GM12878 (cell line): ENCODE results near the gene FBXL12. TPM values are rescaled to one million over a fixed set of nuclear protein-coding genes. Genes with fewer than 3 reads are reported as not detected.

ENCODE experiments used
- FOXK2 ChIP-seq: fragments of 450-650 bp; IDR thresholded peaks from 2 replicates; pipeline ENCODE4 v1.6.1; 2017; ENCODE audit warnings: mild to moderate bottlenecking, moderate library complexity
- GATAD2B ChIP-seq: fragments of 450-650 bp; conservative IDR thresholded peaks from 2 replicates; pipeline ENCODE4 v1.6.1; 2017; ENCODE audit warnings: low read depth, mild to moderate bottlenecking, moderate library complexity
- IKZF2 ChIP-seq, 2 experiments: fragments of 450-650 bp; IDR thresholded peaks; 2 replicates each; pipeline ENCODE4 v1.6.1; 2017; ENCODE audit warnings: mild to moderate bottlenecking in 2 of 2, moderate library complexity in 2 of 2
- RAD51 ChIP-seq: fragments of 450-650 bp; IDR thresholded peaks from 2 replicates; pipeline ENCODE4 v1.6.1; 2016; ENCODE audit warnings: moderate library complexity, mild to moderate bottlenecking, inconsistent platforms
- RELA ChIP-seq: fragments of 450-650 bp; IDR thresholded peaks from 2 replicates; pipeline ENCODE4 v1.8.0; 2014; ENCODE audit warnings: borderline replicate concordance; ENCODE audit not compliant: partially characterized antibody
- STAT1 ChIP-seq: fragments of 450-650 bp; conservative IDR thresholded peaks from 2 replicates; pipeline ENCODE4 v1.6.1; 2014; ENCODE audit warnings: antibody characterized with exemption, mild to moderate bottlenecking
- TAF1 ChIP-seq: IDR thresholded peaks from 2 replicates; pipeline ENCODE4 v1.6.1; 2011; ENCODE audit warnings: mild to moderate bottlenecking, low read depth, low read length, borderline replicate concordance
- TCF3 ChIP-seq: IDR thresholded peaks from 2 replicates; pipeline ENCODE4 v1.6.1; 2012; ENCODE audit warnings: low read depth, mild to moderate bottlenecking, low read length, borderline replicate concordance; ENCODE audit not compliant: insufficient read depth
- TCF7 ChIP-seq: IDR thresholded peaks from 2 replicates; pipeline ENCODE4 v1.6.1; 2014; ENCODE audit warnings: antibody characterized with exemption, borderline replicate concordance
- YBX1 ChIP-seq: fragments of 450-650 bp; IDR thresholded peaks from 2 replicates; pipeline ENCODE4 v1.6.1; 2016; ENCODE audit warnings: antibody characterized with exemption
- ZZZ3 ChIP-seq: IDR thresholded peaks from 2 replicates; pipeline ENCODE4 v1.6.1; 2011; ENCODE audit warnings: low read depth; ENCODE audit not compliant: control insufficient read depth, insufficient read length
- polyA plus RNA-seq, 11 experiments: library from polyadenylated mRNA; depleted of rRNA in 4 of 11; unstranded in 6 of 11; stranded (reverse) in 5 of 11; fragments of >200 nt; fragmentation: Nextera tagmentation in 4 of 11; fragmentation: Illumina TruSeq in 1 of 11; extraction: Ambion mirVana in 4 of 11; extraction: Trizol in 1 of 11; gene quantifications; 1 replicate in 1 of 11; 2 replicates in 10 of 11; pipeline versions ENCODE4 v1.2.1 to v1.2.3, GENCODE V29; 2011 to 2016; ENCODE audit warnings: inconsistent platforms in 2 of 11, missing spikeins in 2 of 11, low read depth in 1 of 11
- small RNA-seq: library from RNA; depleted of rRNA; stranded (forward); fragments of <200 nt; gene quantifications from one replicate; pipeline ENCODE3, GENCODE V24; 2014
- total RNA-seq, 4 experiments: library from RNA; depleted of rRNA in 3 of 4; stranded (reverse); fragments of >200 nt in 3 of 4; fragmentation: Illumina TruSeq in 1 of 4; extraction: Trizol in 1 of 4; gene quantifications; 2 replicates each; pipeline versions ENCODE4 v1.2.1 to v1.2.3, GENCODE V29; 2013 to 2021
- TF ChIP-seq, protein P1 (sequence below): fragments of 450-650 bp; IDR thresholded peaks from 2 replicates; pipeline ENCODE4 v1.6.1; 2017; ENCODE audit warnings: mild to moderate bottlenecking, moderate library complexity

Gene FBXL12
- total and polyA plus RNA-seq, 10 of the 15 experiments (the other 5 are each of a cell fraction or from before 2014, with no cell fraction given), result 1.4 to 40.0 (median 23.2) TPM

DNA sequence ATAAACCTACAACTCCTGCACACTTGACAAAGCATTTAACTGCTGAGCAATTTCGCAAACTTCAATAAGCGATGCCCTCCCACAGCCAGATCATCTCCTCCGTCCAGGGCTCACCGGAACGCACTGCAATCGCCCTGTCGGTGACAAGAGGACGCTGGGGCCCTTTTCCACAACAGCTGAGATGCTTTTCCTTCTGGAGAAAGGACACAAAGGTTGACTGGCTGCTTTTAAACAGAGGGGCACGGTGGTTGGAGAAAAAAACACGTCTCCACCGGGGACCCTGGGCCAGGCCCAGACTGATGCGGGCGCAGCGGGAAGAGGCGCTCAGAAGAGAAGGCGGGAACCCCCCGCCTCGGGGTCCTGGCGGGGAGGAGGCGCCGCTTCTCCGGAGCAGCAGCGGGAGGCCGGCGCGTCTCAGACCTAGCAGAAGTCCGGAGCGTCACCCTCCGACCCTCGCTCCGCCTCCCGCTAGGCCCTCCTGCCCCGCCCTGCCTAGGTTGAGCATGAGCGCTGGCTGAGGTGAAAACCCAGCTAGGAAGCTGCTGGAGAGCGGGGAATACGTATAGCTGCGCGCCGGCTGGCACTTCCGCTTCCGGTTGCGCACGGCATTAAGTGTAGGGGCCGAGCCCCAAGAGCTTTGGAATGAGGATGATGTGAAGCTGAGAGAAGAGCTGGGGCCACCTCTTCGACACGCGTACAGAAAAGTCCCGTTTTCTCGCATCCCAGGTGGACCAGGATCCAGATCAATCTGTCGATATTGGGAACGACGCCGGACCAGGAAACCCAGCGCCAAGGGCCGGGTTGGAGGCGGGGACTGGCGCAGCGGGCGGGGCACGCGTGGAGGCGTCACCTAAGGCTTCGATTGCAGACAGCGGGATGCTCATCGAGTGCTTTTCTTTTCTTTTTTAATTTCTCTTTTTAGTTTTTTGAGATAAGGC lies 50.4 kb downstream of the FBXL12 start, which contains the start of gene ZNF846 (continued):
- TF ChIP-seq GATAD2B (peak; percentile 68), IKZF2 (IDR thresholded peaks at IDR 0.05) (peak; percentile 32 to 42; a peak in 1 of 4 replicates), YBX1 (no peak), STAT1 (peak; percentile 88), TAF1 (peak; percentile 72), TCF7 (peak; percentile 12; the same call in 1 of the 2 replicates), TCF3 (no peak), FOXK2 (no peak), ZZZ3 (no peak), RAD51 (no peak), RELA (peak; percentile 29)
- TF ChIP-seq, protein P1, sequence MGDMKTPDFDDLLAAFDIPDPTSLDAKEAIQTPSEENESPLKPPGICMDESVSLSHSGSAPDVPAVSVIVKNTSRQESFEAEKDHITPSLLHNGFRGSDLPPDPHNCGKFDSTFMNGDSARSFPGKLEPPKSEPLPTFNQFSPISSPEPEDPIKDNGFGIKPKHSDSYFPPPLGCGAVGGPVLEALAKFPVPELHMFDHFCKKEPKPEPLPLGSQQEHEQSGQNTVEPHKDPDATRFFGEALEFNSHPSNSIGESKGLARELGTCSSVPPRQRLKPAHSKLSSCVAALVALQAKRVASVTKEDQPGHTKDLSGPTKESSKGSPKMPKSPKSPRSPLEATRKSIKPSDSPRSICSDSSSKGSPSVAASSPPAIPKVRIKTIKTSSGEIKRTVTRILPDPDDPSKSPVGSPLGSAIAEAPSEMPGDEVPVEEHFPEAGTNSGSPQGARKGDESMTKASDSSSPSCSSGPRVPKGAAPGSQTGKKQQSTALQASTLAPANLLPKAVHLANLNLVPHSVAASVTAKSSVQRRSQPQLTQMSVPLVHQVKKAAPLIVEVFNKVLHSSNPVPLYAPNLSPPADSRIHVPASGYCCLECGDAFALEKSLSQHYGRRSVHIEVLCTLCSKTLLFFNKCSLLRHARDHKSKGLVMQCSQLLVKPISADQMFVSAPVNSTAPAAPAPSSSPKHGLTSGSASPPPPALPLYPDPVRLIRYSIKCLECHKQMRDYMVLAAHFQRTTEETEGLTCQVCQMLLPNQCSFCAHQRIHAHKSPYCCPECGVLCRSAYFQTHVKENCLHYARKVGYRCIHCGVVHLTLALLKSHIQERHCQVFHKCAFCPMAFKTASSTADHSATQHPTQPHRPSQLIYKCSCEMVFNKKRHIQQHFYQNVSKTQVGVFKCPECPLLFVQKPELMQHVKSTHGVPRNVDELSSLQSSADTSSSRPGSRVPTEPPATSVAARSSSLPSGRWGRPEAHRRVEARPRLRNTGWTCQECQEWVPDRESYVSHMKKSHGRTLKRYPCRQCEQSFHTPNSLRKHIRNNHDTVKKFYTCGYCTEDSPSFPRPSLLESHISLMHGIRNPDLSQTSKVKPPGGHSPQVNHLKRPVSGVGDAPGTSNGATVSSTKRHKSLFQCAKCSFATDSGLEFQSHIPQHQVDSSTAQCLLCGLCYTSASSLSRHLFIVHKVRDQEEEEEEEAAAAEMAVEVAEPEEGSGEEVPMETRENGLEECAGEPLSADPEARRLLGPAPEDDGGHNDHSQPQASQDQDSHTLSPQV, result no peak

Small RNAs within 50 kb of the gene (small RNA-seq; reads per million reads assigned to genes)
- gene RF00156, result not detected

Other genes starting within 250 kb of the FBXL12 start
Only the 7 nearest of the 9 such genes appear.
- 13.8 and 14.1 TPM in 2 replicates for gene ZNF562, start 144.0 kb downstream of the FBXL12 start, total RNA-seq (2014; rRNA removed)
- 21.1 and 23.2 TPM in 2 replicates for gene ZNF562, start 144.0 kb downstream of the FBXL12 start, total RNA-seq (2014; rRNA removed; fragmentation: Illumina TruSeq; extraction: Trizol)
- gene ZNF562, start 144.0 kb downstream of the FBXL12 start, total RNA-seq (2021), result 14.8 and 16.3 TPM in 2 replicates
- gene ZNF562, start 144.0 kb downstream of the FBXL12 start, polyA plus RNA-seq (2011; rRNA removed), result 12.2 and 13.9 TPM in 2 replicates
- 9.2 and 14.2 TPM in 2 replicates for gene ZNF562, start 144.0 kb downstream of the FBXL12 start, polyA plus RNA-seq (2014; fragmentation: Illumina TruSeq; extraction: Trizol)
- 1 to 10 TPM; 5.2 to 7.5 TPM for gene ZNF562, start 144.0 kb downstream of the FBXL12 start, polyA plus RNA-seq (2014; fragmentation: Nextera tagmentation; extraction: Ambion mirVana)
- 6.9 and 7.6 TPM in 2 replicates for gene ZNF562, start 144.0 kb downstream of the FBXL12 start, polyA plus RNA-seq (2014; rRNA removed)
- gene ZNF562, start 144.0 kb downstream of the FBXL12 start, polyA plus RNA-seq (2016; fragmentation: Nextera tagmentation; extraction: Ambion mirVana), result 10 to 100 TPM in 1 of 2 experiments, 1 to 10 TPM in 1; 9.0 to 12.2 TPM
- 1.3 and 1.8 TPM in 2 replicates for gene ZNF846, start 50.3 kb downstream of the FBXL12 start, total RNA-seq (2014; rRNA removed)
- 1.5 and 1.7 TPM in 2 replicates for gene ZNF846, start 50.3 kb downstream of the FBXL12 start, total RNA-seq (2014; rRNA removed; fragmentation: Illumina TruSeq; extraction: Trizol)
- 1.5 and 2.1 TPM in 2 replicates for gene ZNF846, start 50.3 kb downstream of the FBXL12 start, total RNA-seq (2021)
- 1.2 and 1.6 TPM in 2 replicates for gene ZNF846, start 50.3 kb downstream of the FBXL12 start, polyA plus RNA-seq (2011; rRNA removed)
- gene ZNF846, start 50.3 kb downstream of the FBXL12 start, polyA plus RNA-seq (2014; fragmentation: Illumina TruSeq; extraction: Trizol), result 1.5 and 1.6 TPM in 2 replicates
- 1 to 10 TPM in 1 of 2 experiments, under 1 TPM in 1; 0.64 to 1.2 TPM for gene ZNF846, start 50.3 kb downstream of the FBXL12 start, polyA plus RNA-seq (2014; fragmentation: Nextera tagmentation; extraction: Ambion mirVana)
- 2.6 and 4.1 TPM in 2 replicates for gene ZNF846, start 50.3 kb downstream of the FBXL12 start, polyA plus RNA-seq (2014; rRNA removed)
- gene ZNF846, start 50.3 kb downstream of the FBXL12 start, polyA plus RNA-seq (2016; fragmentation: Nextera tagmentation; extraction: Ambion mirVana), result 1 to 10 TPM; 1.2 to 1.7 TPM
- gene UBL5, start 8.8 kb upstream of the FBXL12 start, total RNA-seq (2014; rRNA removed), result 297 and 314 TPM in 2 replicates
- gene UBL5, start 8.8 kb upstream of the FBXL12 start, total RNA-seq (2014; rRNA removed; fragmentation: Illumina TruSeq; extraction: Trizol), result 292 and 299 TPM in 2 replicates
- gene UBL5, start 8.8 kb upstream of the FBXL12 start, total RNA-seq (2021), result 343 and 345 TPM in 2 replicates
- 679 and 767 TPM in 2 replicates for gene UBL5, start 8.8 kb upstream of the FBXL12 start, polyA plus RNA-seq (2011; rRNA removed)
- gene UBL5, start 8.8 kb upstream of the FBXL12 start, polyA plus RNA-seq (2014; fragmentation: Illumina TruSeq; extraction: Trizol), result 340 and 433 TPM in 2 replicates
- gene UBL5, start 8.8 kb upstream of the FBXL12 start, polyA plus RNA-seq (2014; fragmentation: Nextera tagmentation; extraction: Ambion mirVana), result 100 to 1,000 TPM; 888 to 897 TPM
- gene UBL5, start 8.8 kb upstream of the FBXL12 start, polyA plus RNA-seq (2014; rRNA removed), result 477 and 654 TPM in 2 replicates
- 100 to 1,000 TPM; 816 to 817 TPM for gene UBL5, start 8.8 kb upstream of the FBXL12 start, polyA plus RNA-seq (2016; fragmentation: Nextera tagmentation; extraction: Ambion mirVana)
- 155 and 162 TPM in 2 replicates for gene PIN1, start 16.2 kb upstream of the FBXL12 start, total RNA-seq (2014; rRNA removed)
- gene PIN1, start 16.2 kb upstream of the FBXL12 start, total RNA-seq (2014; rRNA removed; fragmentation: Illumina TruSeq; extraction: Trizol), result 35.5 and 38.8 TPM in 2 replicates
- gene PIN1, start 16.2 kb upstream of the FBXL12 start, total RNA-seq (2021), result 90.4 and 95.6 TPM in 2 replicates
- gene PIN1, start 16.2 kb upstream of the FBXL12 start, polyA plus RNA-seq (2011; rRNA removed), result 26.5 and 47.3 TPM in 2 replicates
- 5.3 and 16.0 TPM in 2 replicates for gene PIN1, start 16.2 kb upstream of the FBXL12 start, polyA plus RNA-seq (2014; fragmentation: Illumina TruSeq; extraction: Trizol)
- gene PIN1, start 16.2 kb upstream of the FBXL12 start, polyA plus RNA-seq (2014; fragmentation: Nextera tagmentation; extraction: Ambion mirVana), result 1 to 10 TPM; 2.4 to 6.1 TPM
- gene PIN1, start 16.2 kb upstream of the FBXL12 start, polyA plus RNA-seq (2014; rRNA removed), result 156 and 169 TPM in 2 replicates
- gene PIN1, start 16.2 kb upstream of the FBXL12 start, polyA plus RNA-seq (2016; fragmentation: Nextera tagmentation; extraction: Ambion mirVana), result 100 to 1,000 TPM; 180 to 209 TPM
- not detected in 2 replicates for gene OLFM2, start 117.4 kb upstream of the FBXL12 start, total RNA-seq (2014; rRNA removed)
- not detected in 2 replicates for gene OLFM2, start 117.4 kb upstream of the FBXL12 start, total RNA-seq (2014; rRNA removed; fragmentation: Illumina TruSeq; extraction: Trizol)
- gene OLFM2, start 117.4 kb upstream of the FBXL12 start, total RNA-seq (2021), result 0.16 and 0.36 TPM in 2 replicates
- 2.4 and 3.5 TPM in 2 replicates for gene OLFM2, start 117.4 kb upstream of the FBXL12 start, polyA plus RNA-seq (2011; rRNA removed)
- gene OLFM2, start 117.4 kb upstream of the FBXL12 start, polyA plus RNA-seq (2014; fragmentation: Illumina TruSeq; extraction: Trizol), result 0.07 TPM in 1 of 2 replicates, not detected in the other
- not detected for gene OLFM2, start 117.4 kb upstream of the FBXL12 start, polyA plus RNA-seq (2014; fragmentation: Nextera tagmentation; extraction: Ambion mirVana)
- gene OLFM2, start 117.4 kb upstream of the FBXL12 start, polyA plus RNA-seq (2014; rRNA removed), result 0.04 and 0.27 TPM in 2 replicates
- gene OLFM2, start 117.4 kb upstream of the FBXL12 start, polyA plus RNA-seq (2016; fragmentation: Nextera tagmentation; extraction: Ambion mirVana), result under 1 TPM in 1 of 2 experiments, not detected in 1; 0.09 TPM
- gene COL5A3, start 191.4 kb upstream of the FBXL12 start, total RNA-seq (2014; rRNA removed), result under 0.01 and 0.05 TPM in 2 replicates
- 0.05 and 0.09 TPM in 2 replicates for gene COL5A3, start 191.4 kb upstream of the FBXL12 start, total RNA-seq (2014; rRNA removed; fragmentation: Illumina TruSeq; extraction: Trizol)
- 0.18 and 0.19 TPM in 2 replicates for gene COL5A3, start 191.4 kb upstream of the FBXL12 start, total RNA-seq (2021)
- gene COL5A3, start 191.4 kb upstream of the FBXL12 start, polyA plus RNA-seq (2011; rRNA removed), result 5.5 and 8.3 TPM in 2 replicates
- 0.03 and 0.06 TPM in 2 replicates for gene COL5A3, start 191.4 kb upstream of the FBXL12 start, polyA plus RNA-seq (2014; fragmentation: Illumina TruSeq; extraction: Trizol)
- gene COL5A3, start 191.4 kb upstream of the FBXL12 start, polyA plus RNA-seq (2014; fragmentation: Nextera tagmentation; extraction: Ambion mirVana), result under 1 TPM in 1 of 2 experiments, not detected in 1; 0.04 TPM
- gene COL5A3, start 191.4 kb upstream of the FBXL12 start, polyA plus RNA-seq (2014; rRNA removed), result 0.10 and 0.13 TPM in 2 replicates
- gene COL5A3, start 191.4 kb upstream of the FBXL12 start, polyA plus RNA-seq (2016; fragmentation: Nextera tagmentation; extraction: Ambion mirVana), result under 1 TPM in 1 of 2 experiments, not detected in 1; 0.32 TPM
- not detected in 2 replicates for gene RDH8, start 194.4 kb upstream of the FBXL12 start, total RNA-seq (2014; rRNA removed)
- gene RDH8, start 194.4 kb upstream of the FBXL12 start, total RNA-seq (2014; rRNA removed; fragmentation: Illumina TruSeq; extraction: Trizol), result not detected in 2 replicates
- gene RDH8, start 194.4 kb upstream of the FBXL12 start, total RNA-seq (2021), result not detected in 2 replicates
- gene RDH8, start 194.4 kb upstream of the FBXL12 start, polyA plus RNA-seq (2011; rRNA removed), result 0.46 and 0.58 TPM in 2 replicates
- gene RDH8, start 194.4 kb upstream of the FBXL12 start, polyA plus RNA-seq (2014; fragmentation: Illumina TruSeq; extraction: Trizol), result not detected in 2 replicates
- gene RDH8, start 194.4 kb upstream of the FBXL12 start, polyA plus RNA-seq (2014; fragmentation: Nextera tagmentation; extraction: Ambion mirVana), result under 1 TPM in 1 of 2 experiments, not detected in 1; 0.04 TPM
- 0.05 TPM in 1 of 2 replicates, not detected in the other for gene RDH8, start 194.4 kb upstream of the FBXL12 start, polyA plus RNA-seq (2014; rRNA removed)
- gene RDH8, start 194.4 kb upstream of the FBXL12 start, polyA plus RNA-seq (2016; fragmentation: Nextera tagmentation; extraction: Ambion mirVana), result not detected